Astrocyte (in vitro differentiated cells and primary cell): ENCODE measurements around the gene NOMO2. TPM values are rescaled to one million over a fixed set of nuclear protein-coding genes. Genes with fewer than 3 reads are reported as not detected.
"Not testable (repeated sequence)": the region's sequence is repeated elsewhere in the genome, so short reads cannot be mapped to it uniquely, and the experiment has no call there.

Experiments
- DNase-seq: peaks from one replicate; pipeline ENCODE4 v3.0.0-alpha.2; 2010; ENCODE audit warnings: low read depth
- FAIRE-seq: peaks from 2 replicates; lab custom pipeline; 2011; peaks lifted over from hg19 to GRCh38; lab: Jason Lieb, UNC
- H2AFZ ChIP-seq: 2 replicates; pipeline ENCODE4 v1.6.0; 2012; ENCODE audit warnings: low read depth, low read length, inconsistent platforms
- H3K27ac ChIP-seq: 2 replicates; pipeline ENCODE4 v1.5.1; 2011; ENCODE audit warnings: low read depth, low read length, inconsistent platforms
- H3K27me3 ChIP-seq: 2 replicates; pipeline ENCODE4 v1.6.0; 2011; ENCODE audit warnings: low read length, inconsistent platforms; ENCODE audit not compliant: insufficient read depth
- H3K36me3 ChIP-seq: 2 replicates; pipeline ENCODE4 v1.5.1; 2011; ENCODE audit warnings: low read length, inconsistent platforms; ENCODE audit not compliant: insufficient read depth
- H3K4me1 ChIP-seq: 2 replicates; pipeline ENCODE4 v1.5.1; 2011; ENCODE audit warnings: low read length, inconsistent platforms; ENCODE audit not compliant: insufficient read depth
- H3K4me2 ChIP-seq: 2 replicates; pipeline ENCODE4 v1.6.0; 2012; ENCODE audit warnings: low read length, inconsistent platforms
- H3K4me3 ChIP-seq: 2 replicates; pipeline ENCODE4 v1.5.1; 2011; ENCODE audit warnings: low read depth, mild to moderate bottlenecking, low read length, inconsistent platforms; ENCODE audit not compliant: insufficient read depth
- H3K79me2 ChIP-seq: 2 replicates; pipeline ENCODE4 v1.6.0; 2012; ENCODE audit warnings: mild to moderate bottlenecking, low read length, inconsistent platforms; ENCODE audit not compliant: insufficient read depth
- H3K9ac ChIP-seq: 2 replicates; pipeline ENCODE4 v1.6.0; 2012; ENCODE audit warnings: mild to moderate bottlenecking, low read length, inconsistent platforms
- H3K9me3 ChIP-seq: 2 replicates; pipeline ENCODE4 v1.5.1; 2012; ENCODE audit warnings: low read depth, mild to moderate bottlenecking, low read length, inconsistent platforms; ENCODE audit not compliant: insufficient read depth
- H4K20me1 ChIP-seq: 2 replicates; pipeline ENCODE4 v1.6.0; 2012; ENCODE audit warnings: low read length, inconsistent platforms; ENCODE audit not compliant: insufficient read depth
- H3K27ac Mint-ChIP-seq: one replicate; pipeline ENCODE4 v1.8.0; 2021; ENCODE audit warnings: mild to moderate bottlenecking, mixed read lengths; ENCODE audit not compliant: unreplicated experiment
- H3K27me3 Mint-ChIP-seq: one replicate; pipeline ENCODE4 v1.8.0; 2021; ENCODE audit warnings: low read depth, mixed read lengths; ENCODE audit not compliant: unreplicated experiment
- H3K36me3 Mint-ChIP-seq: one replicate; pipeline ENCODE4 v1.8.0; 2021; ENCODE audit warnings: low read depth, mixed read lengths; ENCODE audit not compliant: unreplicated experiment
- H3K4me1 Mint-ChIP-seq: one replicate; pipeline ENCODE4 v1.8.0; 2021; ENCODE audit warnings: low read depth, mixed read lengths; ENCODE audit not compliant: unreplicated experiment
- H3K4me3 Mint-ChIP-seq: one replicate; pipeline ENCODE4 v1.8.0; 2021; ENCODE audit warnings: mild to moderate bottlenecking, moderate library complexity, mixed read lengths; ENCODE audit not compliant: unreplicated experiment
- H3K9me3 Mint-ChIP-seq: one replicate; pipeline ENCODE4 v1.8.0; 2021; ENCODE audit warnings: mild to moderate bottlenecking, mixed read lengths; ENCODE audit not compliant: unreplicated experiment
- total RNA-seq: library from RNA; stranded (reverse); gene quantifications from 2 replicates; pipeline ENCODE4 v1.2.1, GENCODE V29; 2021

Gene NOMO2
- total RNA-seq, 1 donor from 2014 or later: 269 TPM

DNA sequence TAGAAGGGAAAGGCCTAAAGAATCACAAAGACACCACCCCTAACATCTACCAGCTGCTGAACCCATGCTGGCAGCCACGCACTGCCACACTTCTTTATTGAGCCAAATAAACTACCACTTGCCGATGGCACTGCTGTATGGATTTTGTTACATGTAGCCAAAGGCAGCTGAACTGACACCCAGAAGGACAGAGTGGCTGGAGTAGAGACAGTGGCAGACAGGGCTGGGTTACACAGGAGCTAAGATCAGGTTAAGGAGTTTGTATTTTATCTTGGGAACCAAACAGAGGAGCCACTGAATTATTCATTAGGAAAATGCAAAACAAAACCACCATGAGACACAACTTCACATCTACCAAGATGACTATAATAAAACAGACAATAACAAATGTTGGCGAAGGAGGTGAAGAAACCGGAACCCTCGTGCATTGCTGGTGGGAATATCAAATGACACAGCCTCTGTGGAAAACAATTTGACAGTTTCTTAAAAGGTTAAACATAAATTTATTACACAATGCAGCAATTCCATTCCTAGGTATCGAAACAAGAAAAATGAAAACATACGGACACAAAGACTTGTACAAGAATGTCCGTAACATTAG, 35.9 kb downstream of the NOMO2 start:
- H3K27me3 ChIP-seq, H3K79me2 ChIP-seq, H3K9me3 Mint-ChIP-seq, H3K4me1 Mint-ChIP-seq, H3K4me3 ChIP-seq, H3K36me3 ChIP-seq, H3K9me3 ChIP-seq, H3K27ac ChIP-seq, H3K27ac Mint-ChIP-seq, H2AFZ ChIP-seq, H3K27me3 Mint-ChIP-seq, H3K4me2 ChIP-seq, H3K4me3 Mint-ChIP-seq, H3K9ac ChIP-seq, FAIRE-seq, H4K20me1 ChIP-seq, H3K4me1 ChIP-seq, H3K36me3 Mint-ChIP-seq, DNase-seq: not testable (repeated sequence)

DNA sequence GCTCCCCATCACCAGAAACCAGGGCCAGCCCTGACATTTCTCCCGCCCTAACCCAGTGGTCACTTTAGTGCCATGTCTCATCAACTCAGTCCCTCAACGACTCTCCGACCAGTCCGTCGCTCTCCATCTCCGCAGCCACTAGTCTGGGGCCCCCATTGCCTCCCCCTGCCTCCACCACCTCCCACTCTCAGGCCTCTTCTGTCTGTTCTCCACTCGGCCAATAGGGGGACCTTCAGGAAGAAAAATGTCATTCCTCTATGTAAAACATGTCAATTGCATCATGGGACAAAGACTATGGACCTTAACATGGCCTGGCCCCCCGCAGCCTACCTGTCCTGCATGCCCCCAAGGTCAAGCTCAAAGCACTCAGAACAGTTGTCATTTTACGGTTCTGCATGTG, 39.3 kb downstream of the NOMO2 start:
- not testable (repeated sequence) for H3K4me3 Mint-ChIP-seq, H3K4me1 Mint-ChIP-seq, H3K4me2 ChIP-seq, H4K20me1 ChIP-seq, FAIRE-seq, DNase-seq, H3K27ac ChIP-seq, H3K9me3 ChIP-seq, H3K9me3 Mint-ChIP-seq, H3K4me1 ChIP-seq, H2AFZ ChIP-seq, H3K36me3 Mint-ChIP-seq, H3K9ac ChIP-seq, H3K36me3 ChIP-seq, H3K27me3 ChIP-seq, H3K4me3 ChIP-seq, H3K27ac Mint-ChIP-seq, H3K27me3 Mint-ChIP-seq, H3K79me2 ChIP-seq

DNA sequence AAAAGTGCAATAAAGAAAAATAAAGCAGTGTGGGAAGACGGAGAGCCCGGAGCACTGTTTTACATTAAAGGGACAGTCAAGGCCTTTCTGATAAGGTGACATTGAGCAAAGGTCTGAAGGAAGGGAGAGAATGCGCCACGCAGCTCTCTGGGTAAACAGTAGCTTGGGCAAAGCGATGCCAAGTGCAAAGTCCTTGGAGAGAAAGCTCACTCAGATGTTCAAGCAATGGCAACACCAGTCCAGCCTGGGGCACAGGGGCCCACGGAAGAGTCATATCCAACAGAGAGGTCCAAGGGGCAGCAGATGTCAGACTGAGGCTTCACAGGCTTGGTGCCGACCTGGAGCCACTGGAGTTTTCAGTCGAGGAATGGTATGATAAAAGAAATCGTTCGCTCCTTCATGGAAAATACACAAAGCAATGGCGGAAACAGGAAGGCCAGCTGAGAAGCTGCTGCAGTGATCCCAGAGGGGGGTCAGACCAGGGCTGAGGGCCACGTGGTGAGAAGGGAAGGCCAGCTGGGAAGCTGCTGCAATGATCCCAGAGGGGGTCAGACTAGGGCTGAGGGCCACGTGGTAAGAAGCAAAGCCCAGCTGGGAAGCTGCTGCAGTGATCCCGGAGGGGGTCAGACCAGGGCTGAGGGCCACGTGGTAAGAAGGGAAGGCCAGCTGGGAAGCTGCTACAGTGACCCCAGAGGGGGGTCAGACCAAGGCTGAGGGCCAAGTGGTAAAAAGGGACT, 40.3 kb downstream of the NOMO2 start:
- H3K4me2 ChIP-seq, H3K4me1 ChIP-seq, H3K79me2 ChIP-seq, H3K36me3 Mint-ChIP-seq, H2AFZ ChIP-seq, H3K9ac ChIP-seq, H3K27me3 Mint-ChIP-seq, DNase-seq, H3K4me1 Mint-ChIP-seq, H4K20me1 ChIP-seq, H3K36me3 ChIP-seq, H3K27me3 ChIP-seq, H3K27ac ChIP-seq, H3K27ac Mint-ChIP-seq, H3K9me3 ChIP-seq, H3K4me3 ChIP-seq, H3K4me3 Mint-ChIP-seq, H3K9me3 Mint-ChIP-seq, FAIRE-seq: not testable (repeated sequence)

DNA sequence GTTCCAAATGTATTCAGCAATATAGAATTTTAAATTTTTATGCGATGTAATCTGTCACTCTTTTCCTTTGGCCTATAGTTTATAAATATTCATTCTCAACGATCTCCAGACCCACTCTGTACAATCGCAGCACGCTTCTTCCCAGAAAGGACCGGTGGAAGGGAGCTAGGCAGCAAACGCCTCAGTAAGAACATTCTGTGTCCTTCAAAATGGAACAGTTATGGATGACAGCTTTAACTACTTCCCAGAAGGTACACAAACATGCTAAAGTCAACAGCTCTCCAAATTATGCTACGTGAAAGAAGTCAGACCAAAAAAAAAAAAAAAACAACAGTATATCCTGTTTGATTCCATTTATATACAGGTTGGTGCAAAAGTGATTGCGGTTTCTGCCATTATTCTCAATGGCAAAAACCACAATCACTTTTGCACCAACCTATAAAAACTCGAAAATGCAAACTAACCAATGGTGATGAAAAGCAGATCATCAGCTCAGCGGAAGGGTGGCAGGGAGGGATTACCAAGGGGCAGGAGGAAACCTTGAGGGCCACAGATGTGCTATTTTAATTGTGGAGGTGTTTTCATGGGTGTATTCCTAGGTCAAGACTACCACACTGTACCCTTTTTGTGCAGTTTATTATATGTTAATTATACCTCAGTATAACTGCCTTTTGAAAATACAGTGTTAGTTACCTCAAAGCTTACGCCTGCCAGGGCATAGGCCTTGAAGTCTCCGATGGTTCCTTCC, 43.2 kb downstream of the NOMO2 start:
- not testable (repeated sequence) for H3K27me3 ChIP-seq, H3K36me3 Mint-ChIP-seq, H3K4me1 Mint-ChIP-seq, H3K79me2 ChIP-seq, H3K9ac ChIP-seq, DNase-seq, H3K4me3 Mint-ChIP-seq, H3K27me3 Mint-ChIP-seq, H3K4me2 ChIP-seq, H3K9me3 ChIP-seq, H3K27ac Mint-ChIP-seq, FAIRE-seq, H3K4me3 ChIP-seq, H3K4me1 ChIP-seq, H3K36me3 ChIP-seq, H2AFZ ChIP-seq, H3K9me3 Mint-ChIP-seq, H4K20me1 ChIP-seq, H3K27ac ChIP-seq

DNA sequence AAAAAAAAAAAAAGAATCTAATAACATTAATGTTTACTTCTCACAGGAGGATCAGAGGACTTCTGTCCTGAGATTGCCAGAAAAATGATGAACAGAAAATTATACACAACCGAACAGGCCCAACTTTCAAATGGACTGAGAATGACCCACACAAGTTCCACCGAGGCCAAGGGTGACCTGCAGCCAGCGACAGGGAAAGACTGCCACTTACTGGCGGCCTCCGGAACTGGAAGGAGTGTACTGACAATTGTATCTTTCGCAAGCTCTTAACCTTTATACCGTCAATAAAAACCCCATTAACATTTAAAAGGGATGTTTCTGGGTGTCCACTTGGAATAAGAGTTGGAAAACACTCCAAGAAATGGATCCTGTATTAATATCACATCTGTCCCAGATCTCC, 63.5 kb downstream of the NOMO2 start:
- not testable (repeated sequence) for H3K27ac Mint-ChIP-seq, H2AFZ ChIP-seq, H3K36me3 Mint-ChIP-seq, FAIRE-seq, H3K4me3 ChIP-seq, H3K4me3 Mint-ChIP-seq, H3K27me3 Mint-ChIP-seq, H3K27me3 ChIP-seq, H3K4me1 Mint-ChIP-seq, H3K9me3 Mint-ChIP-seq, DNase-seq, H4K20me1 ChIP-seq, H3K4me2 ChIP-seq, H3K9ac ChIP-seq, H3K79me2 ChIP-seq, H3K4me1 ChIP-seq, H3K36me3 ChIP-seq, H3K9me3 ChIP-seq, H3K27ac ChIP-seq

DNA sequence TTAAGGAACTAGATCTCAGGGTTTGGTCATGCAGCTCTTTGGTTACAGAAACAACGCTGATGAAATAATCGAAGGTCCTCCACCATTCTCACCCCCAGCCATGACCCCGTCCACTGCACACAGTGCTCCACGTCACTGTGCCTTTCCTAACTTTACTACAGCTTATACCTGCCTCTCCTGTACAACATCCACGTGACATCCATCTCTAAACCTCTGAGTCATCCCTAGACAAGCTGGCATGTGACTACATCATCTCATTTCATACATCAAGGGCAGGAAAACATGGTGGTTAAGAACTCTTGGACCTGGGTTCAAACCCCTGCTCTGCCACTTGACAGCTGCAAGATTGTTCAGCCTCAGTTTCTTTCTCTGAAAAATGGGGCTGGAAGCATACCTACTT, 64.9 kb downstream of the NOMO2 start:
- not testable (repeated sequence) for H3K36me3 ChIP-seq, DNase-seq, H3K9me3 ChIP-seq, H3K4me1 Mint-ChIP-seq, H3K9ac ChIP-seq, H3K79me2 ChIP-seq, FAIRE-seq, H2AFZ ChIP-seq, H3K27ac ChIP-seq, H3K27me3 Mint-ChIP-seq, H3K27ac Mint-ChIP-seq, H3K4me3 ChIP-seq, H3K4me3 Mint-ChIP-seq, H4K20me1 ChIP-seq, H3K27me3 ChIP-seq, H3K9me3 Mint-ChIP-seq, H3K36me3 Mint-ChIP-seq, H3K4me2 ChIP-seq, H3K4me1 ChIP-seq
